Spleen (tissue), 11 donors: ENCODE measurements around the gene MAPK10. TPM values are rescaled to one million over a fixed set of nuclear protein-coding genes. Genes with fewer than 3 reads are reported as not detected.

ENCODE experiments used
- DNase-seq: peaks from one replicate; pipeline ENCODE4 v3.0.0-alpha.2; 2020
- H3K27ac ChIP-seq, 8 donors: fragments of 200-600 bp; sonication (generic) in 7 of 8; 1 replicate in 4 of 8; 2 replicates in 4 of 8; pipeline versions ENCODE4 v1.5.0 to v1.8.0; 2016 to 2021; ENCODE audit warnings: inconsistent platforms in 4 of 8, mild to moderate bottlenecking in 4 of 8, moderate library complexity in 1 of 8
- H3K27me3 ChIP-seq, 7 donors: fragments of 200-600 bp; sonication (generic) in 6 of 7; replicated peaks in 1 of 7; 1 replicate in 4 of 7; 2 replicates in 3 of 7; pipeline versions ENCODE4 v1.5.0 to v1.8.0; 2016 to 2021; ENCODE audit warnings: inconsistent platforms in 3 of 7, mild to moderate bottlenecking in 1 of 7
- H3K36me3 ChIP-seq, 6 donors: fragments of 200-600 bp; sonication (generic) in 5 of 6; 1 replicate in 4 of 6; 2 replicates in 2 of 6; pipeline versions ENCODE4 v1.5.0 to v1.8.0; 2016 to 2021; ENCODE audit warnings: inconsistent platforms in 2 of 6
- H3K4me1 ChIP-seq, 6 donors: fragments of 200-600 bp; sonication (generic) in 5 of 6; 1 replicate in 3 of 6; 2 replicates in 3 of 6; pipeline versions ENCODE4 v1.5.0 to v1.8.0; 2016 to 2021; ENCODE audit warnings: inconsistent platforms in 3 of 6
- H3K4me3 ChIP-seq, 8 donors: fragments of 200-600 bp; sonication (generic) in 7 of 8; 1 replicate in 4 of 8; 2 replicates in 4 of 8; pipeline versions ENCODE4 v1.5.0 to v1.8.0; 2016 to 2021; ENCODE audit warnings: inconsistent platforms in 4 of 8, mild to moderate bottlenecking in 4 of 8, moderate library complexity in 2 of 8
- H3K9me3 ChIP-seq, 8 donors: fragments of 200-600 bp; sonication (generic) in 7 of 8; 1 replicate in 4 of 8; 2 replicates in 4 of 8; pipeline versions ENCODE4 v1.5.0 to v1.8.0; 2016 to 2021; ENCODE audit warnings: inconsistent platforms in 4 of 8
- POLR2A ChIP-seq, 3 donors: fragments of 450-650 bp; IDR thresholded peaks; one replicate each; pipeline ENCODE4 v1.5.1; 2017; ENCODE audit warnings: antibody characterized with exemption in 3 of 3, mild to moderate bottlenecking in 1 of 3
- POLR2AphosphoS5 ChIP-seq, 3 donors: sonication (generic); formaldehyde crosslinking; IDR thresholded peaks; one replicate each; pipeline ENCODE4 v1.5.1; 2017; ENCODE audit warnings: antibody characterized with exemption in 3 of 3
- WGBS, 5 donors: extraction: QIAGEN DNeasy Blood & Tissue Kit in 3 of 5; methylation state at CpG; one replicate each; pipeline versions ENCODE4 v1.1.5 to v1.1.7; 2013 to 2018; 5-methylcytosine and 5-hydroxymethylcytosine counted together
- intact Hi-C: fragments of 100-400 bp; cut with DNase I; formaldehyde crosslinking; loops from one replicate; pipeline ENCODE4 v1.15.0; 2023; ENCODE audit warnings: low total_unique reads
- polyA plus RNA-seq, 3 donors: library from polyadenylated mRNA; stranded (reverse); fragments of 200-250 nt; gene quantifications; one replicate each; pipeline ENCODE4 v1.2.1, GENCODE V29; 2013
- total RNA-seq, 7 donors: library from RNA; depleted of rRNA in 3 of 7; stranded (reverse); fragments of >200 nt in 3 of 7; fragmentation: NEBNext Ultra II Directional in 4 of 7; extraction: Animal tissue kit (Norgen Biotek cat#: 25700) in 4 of 7; gene quantifications; one replicate each; pipeline versions ENCODE4 v1.1.0 to v1.2.1, GENCODE V29; 2016 to 2021
- TF ChIP-seq, protein P1 (sequence below), 11 experiments: fragments of 200-600 bp in 7 of 11; fragments of 450-650 bp in 4 of 11; sonication (generic) in 4 of 11; IDR thresholded peaks in 8 of 11; conservative IDR thresholded peaks in 3 of 11; 1 replicate in 7 of 11; 2 replicates in 4 of 11; pipeline versions ENCODE4 v1.4.0 to v1.8.0; 2016 to 2021; ENCODE audit warnings: antibody characterized with exemption in 11 of 11, inconsistent platforms in 4 of 11, mild to moderate bottlenecking in 1 of 11
- donor health status: healthy with polysubstance abuse.
- donor health status: DM: no; HTN: no; CAD: no; lungs with moderate emphysema.
- donor health status: DM: no; HTN: no; CAD: no.
- donor health status: Bipolar disorder and iron deficiency.
- donor health status: healthy.
- donor health status: DM: no; HTN: no; CAD: no.
- donor health status: DM: yes; HTN: yes; CAD: no.

The MAPK10 gene
- total and polyA plus RNA-seq, 10 donors, result 3.0 to 40.6 (median 15.2) TPM

DNA sequence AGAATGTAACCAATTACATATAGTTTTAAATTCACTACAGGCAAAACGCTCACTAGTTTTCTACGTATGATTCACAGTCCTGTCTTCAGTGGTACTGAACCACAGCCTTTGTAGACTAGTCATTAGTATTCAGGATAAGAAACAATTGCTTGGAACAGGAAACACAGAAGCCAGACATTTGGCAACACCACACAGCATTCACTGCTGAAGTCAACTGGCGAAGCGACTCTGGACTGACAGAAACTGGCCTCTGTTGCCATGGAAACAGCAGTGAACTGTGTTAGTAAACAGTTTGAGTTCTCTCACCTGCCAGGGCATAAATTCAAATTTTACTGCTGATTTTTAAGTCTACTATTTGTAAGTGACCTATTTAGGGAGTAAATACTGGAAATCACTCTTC, 57.6 kb downstream of the MAPK10 start:
- no peak for DNase-seq
- 47 to 77% (median 61%) methylated on average over 4 of the region's 4 CpGs for WGBS, 5 donors
- no peak overlapping the region for H3K4me3 ChIP-seq
- no peak for TF ChIP-seq POLR2A (IDR thresholded peaks at IDR 0.05)
- TF ChIP-seq POLR2AphosphoS5 (IDR thresholded peaks at IDR 0.05), result no peak
- TF ChIP-seq, protein P1, sequence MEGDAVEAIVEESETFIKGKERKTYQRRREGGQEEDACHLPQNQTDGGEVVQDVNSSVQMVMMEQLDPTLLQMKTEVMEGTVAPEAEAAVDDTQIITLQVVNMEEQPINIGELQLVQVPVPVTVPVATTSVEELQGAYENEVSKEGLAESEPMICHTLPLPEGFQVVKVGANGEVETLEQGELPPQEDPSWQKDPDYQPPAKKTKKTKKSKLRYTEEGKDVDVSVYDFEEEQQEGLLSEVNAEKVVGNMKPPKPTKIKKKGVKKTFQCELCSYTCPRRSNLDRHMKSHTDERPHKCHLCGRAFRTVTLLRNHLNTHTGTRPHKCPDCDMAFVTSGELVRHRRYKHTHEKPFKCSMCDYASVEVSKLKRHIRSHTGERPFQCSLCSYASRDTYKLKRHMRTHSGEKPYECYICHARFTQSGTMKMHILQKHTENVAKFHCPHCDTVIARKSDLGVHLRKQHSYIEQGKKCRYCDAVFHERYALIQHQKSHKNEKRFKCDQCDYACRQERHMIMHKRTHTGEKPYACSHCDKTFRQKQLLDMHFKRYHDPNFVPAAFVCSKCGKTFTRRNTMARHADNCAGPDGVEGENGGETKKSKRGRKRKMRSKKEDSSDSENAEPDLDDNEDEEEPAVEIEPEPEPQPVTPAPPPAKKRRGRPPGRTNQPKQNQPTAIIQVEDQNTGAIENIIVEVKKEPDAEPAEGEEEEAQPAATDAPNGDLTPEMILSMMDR (IDR thresholded peaks at IDR 0.05 in 8 of 11, conservative IDR thresholded peaks at IDR 0.05 in 3 of 11), result no peak
- H3K27ac ChIP-seq, result no peak overlapping the region
- no peaks in the 10 kb centered on the region for H3K27me3 ChIP-seq
- no peaks in the 10 kb centered on the region for H3K36me3 ChIP-seq
- no peaks in the 10 kb centered on the region for H3K4me1 ChIP-seq
- intact Hi-C loops, result no loop called here
- H3K9me3 ChIP-seq, result no peaks in the 10 kb centered on the region

DNA sequence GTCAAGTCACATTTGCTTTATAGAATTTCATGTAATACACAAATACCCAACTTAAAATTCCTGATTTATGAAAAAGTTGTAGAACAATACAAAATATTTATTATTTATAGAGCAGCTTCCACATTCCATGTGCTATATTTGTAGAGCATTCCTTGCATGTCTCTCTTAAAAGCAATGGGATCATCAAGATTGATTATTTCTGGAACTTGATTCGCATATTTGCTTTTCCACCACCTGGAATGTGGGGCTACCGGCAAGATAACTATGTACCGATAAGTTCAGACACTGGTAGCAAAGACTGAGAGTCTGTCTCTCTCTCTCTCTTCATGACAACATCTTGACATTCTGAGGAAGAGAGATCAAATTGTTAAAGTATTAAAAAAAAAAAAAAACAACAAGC, 59.3 kb downstream of the MAPK10 start:
- H3K4me1 ChIP-seq, result no peaks in the 10 kb centered on the region
- WGBS, 5 donors, result 69 to 91% (median 79%) methylated on average over 3 of the region's 3 CpGs
- no peaks in the 10 kb centered on the region for H3K36me3 ChIP-seq
- H3K4me3 ChIP-seq, result no peak overlapping the region
- H3K9me3 ChIP-seq, result no peaks in the 10 kb centered on the region
- TF ChIP-seq POLR2A (IDR thresholded peaks at IDR 0.05), result no peak
- TF ChIP-seq POLR2AphosphoS5 (IDR thresholded peaks at IDR 0.05), result no peak
- TF ChIP-seq, protein P1 (IDR thresholded peaks at IDR 0.05 in 8 of 11, conservative IDR thresholded peaks at IDR 0.05 in 3 of 11), result no peak
- no peak for DNase-seq
- intact Hi-C loops, result no loop called here
- no peaks in the 10 kb centered on the region for H3K27me3 ChIP-seq
- H3K27ac ChIP-seq, result no peak overlapping the region

DNA sequence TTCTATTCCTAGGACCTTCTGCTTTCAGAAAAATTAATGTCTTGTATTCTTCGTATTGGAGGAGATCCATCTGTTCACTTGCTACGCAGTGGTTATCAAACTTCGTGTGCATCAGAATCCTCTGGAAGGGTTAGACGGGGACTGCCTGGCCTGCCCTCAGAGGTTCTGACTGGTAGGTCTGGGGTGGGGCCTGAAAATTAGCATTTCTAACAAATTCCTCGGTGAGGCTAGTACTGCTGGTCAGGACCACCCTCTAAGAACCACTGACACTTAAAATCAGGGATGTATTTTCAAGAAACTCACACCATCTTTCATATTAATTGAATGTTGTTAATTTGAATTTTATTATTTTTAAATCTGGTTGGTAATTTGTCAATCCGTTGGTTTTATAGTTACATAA, 63.0 kb downstream of the MAPK10 start:
- Histone ChIP-seq H3K4me3 (no peak overlapping the region), H3K27ac (no peak overlapping the region), H3K9me3 (no peaks in the 10 kb centered on the region), H3K4me1 (no peaks in the 10 kb centered on the region), H3K36me3 (no peaks in the 10 kb centered on the region), H3K27me3 (no peaks in the 10 kb centered on the region)
- intact Hi-C loops, result no loop called here
- DNase-seq, result no peak
- no peak for TF ChIP-seq POLR2A (IDR thresholded peaks at IDR 0.05)
- TF ChIP-seq POLR2AphosphoS5 (IDR thresholded peaks at IDR 0.05), result no peak
- TF ChIP-seq, protein P1 (IDR thresholded peaks at IDR 0.05 in 8 of 11, conservative IDR thresholded peaks at IDR 0.05 in 3 of 11), result no peak
- 81 to 92% (median 86%) methylated on average over 6 of the region's 6 CpGs for WGBS, 5 donors

DNA sequence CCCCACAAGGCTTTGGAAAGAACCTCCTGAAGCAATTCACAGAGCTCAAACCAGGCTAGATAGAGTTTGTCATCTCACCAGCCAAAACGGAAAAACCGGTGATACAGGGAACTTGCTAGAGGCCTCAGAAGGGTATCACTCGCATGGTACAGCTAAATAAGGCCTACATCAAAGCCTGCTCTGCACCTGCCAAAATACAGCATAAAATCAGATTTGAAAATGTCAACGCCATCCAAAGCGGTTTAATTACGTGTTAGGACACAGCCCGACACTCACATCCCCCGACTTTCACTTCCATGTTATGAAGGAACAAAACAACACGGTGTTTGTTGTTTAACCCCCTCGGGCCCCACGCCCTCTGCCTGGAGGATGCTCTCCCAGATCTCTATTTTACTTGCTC, 65.0 kb downstream of the MAPK10 start:
- 83 to 94% (median 87%) methylated on average over 11 of the region's 11 CpGs for WGBS, 5 donors
- Histone ChIP-seq H3K27me3 (no peaks in the 10 kb centered on the region), H3K4me1 (no peaks in the 10 kb centered on the region), H3K9me3 (no peaks in the 10 kb centered on the region), H3K27ac (no peak overlapping the region), H3K36me3 (no peaks in the 10 kb centered on the region), H3K4me3 (no peak overlapping the region)
- no peak for DNase-seq
- TF ChIP-seq POLR2A (IDR thresholded peaks at IDR 0.05) (no peak), POLR2AphosphoS5 (IDR thresholded peaks at IDR 0.05) (no peak)
- TF ChIP-seq, protein P1 (IDR thresholded peaks at IDR 0.05 in 8 of 11, conservative IDR thresholded peaks at IDR 0.05 in 3 of 11), result no peak
- intact Hi-C loops, result no loop called here
